ENCODE measurements around the gene MBL2. TPM values are rescaled to one million over a fixed set of nuclear protein-coding genes. Genes with fewer than 3 reads are reported as not detected.

MBL2 gene
- total and polyA plus RNA-seq, 10 of the 15 experiments (the other 5 are each of a cell fraction or from before 2014, with no cell fraction given): not detected

DNA sequence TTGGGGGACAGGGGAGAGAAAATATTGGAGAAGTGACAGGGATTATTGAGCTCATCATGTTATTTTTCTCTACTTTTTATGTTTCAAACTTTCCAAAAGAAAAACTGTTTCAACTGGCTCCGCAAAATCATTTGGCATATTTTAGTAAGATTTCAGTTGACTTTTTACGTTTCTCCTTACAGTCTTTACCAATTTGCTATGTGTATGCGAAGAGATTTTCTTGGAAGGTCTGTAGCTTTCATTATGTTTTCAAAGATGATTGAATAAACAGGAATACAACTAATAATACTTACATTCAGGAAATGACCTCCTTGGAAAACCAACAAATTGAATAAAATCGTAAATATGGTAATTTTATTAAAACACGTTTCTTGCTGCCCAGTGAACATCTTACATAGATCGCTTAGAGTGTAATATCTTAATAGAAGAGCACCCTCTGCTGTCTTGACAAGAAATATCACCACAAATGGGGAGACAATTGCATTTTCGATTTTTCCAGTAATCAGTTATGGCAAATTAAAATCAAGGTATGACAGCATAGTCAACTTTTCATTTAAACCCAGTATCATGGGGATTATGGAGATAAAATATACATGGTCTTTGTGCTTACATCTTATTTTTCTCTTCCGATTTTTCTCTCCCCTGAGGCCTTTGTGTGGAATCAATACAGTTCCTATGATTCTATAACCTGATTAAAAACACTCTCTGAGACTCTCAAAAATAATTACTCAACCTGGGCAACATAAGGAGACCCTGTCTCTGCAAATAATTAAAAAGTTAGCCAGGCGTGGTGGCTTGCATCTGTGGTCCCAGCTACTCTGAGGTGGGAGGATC is 43.1 kb downstream of the MBL2 start:
- WGBS (ENCODE audit: insufficient coverage, insufficient replicate concordance, low lambda C conversion rate, missing lambda C conversion rate): 20% methylated on average over 9 of the region's 9 CpGs
- Histone ChIP-seq H3K27ac (ENCODE audit: control insufficient read depth, insufficient read depth) (no peak overlapping the region), H3K9me3 (replicated peaks; ENCODE audit: control insufficient read depth, insufficient read depth, low read length) (no peaks in the 10 kb centered on the region), H3K27me3 (replicated peaks in 1 of 2; ENCODE audit: control insufficient read depth in 2 of 2, insufficient read depth in 2 of 2, low read length in 1 of 2) (no peaks in the 10 kb centered on the region), H3K79me2 (ENCODE audit: control insufficient read depth, insufficient read depth, low read length) (no peaks in the 10 kb centered on the region), H3K4me1 (ENCODE audit: control insufficient read depth, insufficient read depth, low read length) (no peaks in the 10 kb centered on the region), H3K4me3 (no peak overlapping the region), H3K36me3 (ENCODE audit: control insufficient read depth in 2 of 2, insufficient read depth in 2 of 2, low read length in 1 of 2) (no peaks in the 10 kb centered on the region), H3K9ac (ENCODE audit: control insufficient read depth, insufficient read depth, low read length) (no peak overlapping the region), H3K4me2 (ENCODE audit: control insufficient read depth, insufficient read depth) (no peak overlapping the region), H4K20me1 (ENCODE audit: control insufficient read depth, insufficient read depth) (no peaks in the 10 kb centered on the region), H2AFZ (ENCODE audit: control insufficient read depth, low read depth, low read length) (no peak overlapping the region)
- ChIA-PET POLR2A (no interaction called here), RAD21 (ENCODE audit: unreplicated experiment) (interaction anchor here (2.0 kb wide), 1 partner anchor 85 kb away, joined by 18 read pairs; no protein-coding TSS in a partner anchor), CTCF (interaction anchor here (0.5 to 3.9 kb wide), 11 partner anchors 12 to 422 kb away, joined by 3 to 77 read pairs (median 3); no protein-coding TSS in a partner anchor), SMC1A (ENCODE audit: uncharacterized antibody, unreplicated experiment) (interaction anchor here (0.7 to 4.3 kb wide), 4 partner anchors 11 to 238 kb away, joined by 3 to 41 read pairs (median 3); no protein-coding TSS in a partner anchor)
- intact Hi-C loops (cut with micrococcal nuclease; ENCODE audit: unreplicated experiment) (loop anchor here (1.0 to 5.0 kb wide), 2 partner anchors 85 to 422 kb away; no protein-coding TSS in a partner anchor), in situ Hi-C loops (cut with MboI) (no loop called here)
- peak; percentile 46; the same call in 1 of the 2 replicates for TF ChIP-seq SMC3 (IDR thresholded peaks at IDR 0.05; ENCODE audit: borderline replicate concordance, low read length)
- TF ChIP-seq RAD21 (IDR thresholded peaks at IDR 0.05; ENCODE audit: insufficient read depth, low read depth, low read length): peak; percentile 72
- TF ChIP-seq SIX5 (IDR thresholded peaks at IDR 0.05; ENCODE audit: low read depth, low read length, severe bottlenecking): no peak
- TF ChIP-seq, protein P1, sequence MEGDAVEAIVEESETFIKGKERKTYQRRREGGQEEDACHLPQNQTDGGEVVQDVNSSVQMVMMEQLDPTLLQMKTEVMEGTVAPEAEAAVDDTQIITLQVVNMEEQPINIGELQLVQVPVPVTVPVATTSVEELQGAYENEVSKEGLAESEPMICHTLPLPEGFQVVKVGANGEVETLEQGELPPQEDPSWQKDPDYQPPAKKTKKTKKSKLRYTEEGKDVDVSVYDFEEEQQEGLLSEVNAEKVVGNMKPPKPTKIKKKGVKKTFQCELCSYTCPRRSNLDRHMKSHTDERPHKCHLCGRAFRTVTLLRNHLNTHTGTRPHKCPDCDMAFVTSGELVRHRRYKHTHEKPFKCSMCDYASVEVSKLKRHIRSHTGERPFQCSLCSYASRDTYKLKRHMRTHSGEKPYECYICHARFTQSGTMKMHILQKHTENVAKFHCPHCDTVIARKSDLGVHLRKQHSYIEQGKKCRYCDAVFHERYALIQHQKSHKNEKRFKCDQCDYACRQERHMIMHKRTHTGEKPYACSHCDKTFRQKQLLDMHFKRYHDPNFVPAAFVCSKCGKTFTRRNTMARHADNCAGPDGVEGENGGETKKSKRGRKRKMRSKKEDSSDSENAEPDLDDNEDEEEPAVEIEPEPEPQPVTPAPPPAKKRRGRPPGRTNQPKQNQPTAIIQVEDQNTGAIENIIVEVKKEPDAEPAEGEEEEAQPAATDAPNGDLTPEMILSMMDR (IDR thresholded peaks at IDR 0.05 in 2 of 3, conservative IDR thresholded peaks at IDR 0.05 in 1 of 3; ENCODE audit: control insufficient read depth in 2 of 3, extremely low read depth in 1 of 3, insufficient read depth in 1 of 3, low read depth in 3 of 3, low read length in 3 of 3): peak; percentile 31 to 54 (median 45); a peak in 5 of 6 replicates
- FAIRE-seq: peak; percentile 85
- ATAC-seq: peak; percentile 68
- no peak for DNase-seq (ENCODE audit: low read depth, low spot score)
- BruUV-seq (replicated peaks): no TSS peak

Measured in GM12878 (cell line).